Natural killer cell (primary cell): Measurements from ENCODE around the gene FA2H. TPM values are rescaled to one million over a fixed set of nuclear protein-coding genes. Genes with fewer than 3 reads are reported as not detected.

Experiments used
- ATAC-seq, 3 donors: fragments of 150-1000 bp in 2 of 3; fragments of 200-7000 bp in 1 of 3; cut with Tn5 transposase; 1 replicate in 1 of 3; 2 replicates in 2 of 3; pipeline ENCODE4 v1.10.0; 2021; ENCODE audit warnings: mild to moderate bottlenecking in 2 of 3, moderate library complexity in 2 of 3
- DNase-seq, 2 donors: peaks; one replicate each; pipeline versions ENCODE4 v3.0.0 to v3.0.0-alpha.2; 2013 to 2021; ENCODE audit warnings: mixed read lengths in 1 of 2
- H3K27ac ChIP-seq: one replicate; pipeline ENCODE4 v1.5.1; 2013; ENCODE audit warnings: mild to moderate bottlenecking, low read length
- H3K27me3 ChIP-seq: one replicate; pipeline ENCODE4 v1.6.1; 2013; ENCODE audit warnings: low read length; ENCODE audit not compliant: control insufficient read depth, insufficient read depth
- H3K36me3 ChIP-seq: one replicate; pipeline ENCODE4 v1.6.1; 2013; ENCODE audit warnings: low read length; ENCODE audit not compliant: control insufficient read depth, insufficient read depth
- H3K4me1 ChIP-seq: one replicate; pipeline ENCODE4 v1.6.1; 2013; ENCODE audit warnings: low read length; ENCODE audit not compliant: control insufficient read depth, insufficient read depth
- H3K4me3 ChIP-seq: one replicate; pipeline ENCODE4 v1.5.1; 2013; ENCODE audit warnings: low read length
- H3K9me3 ChIP-seq: one replicate; pipeline ENCODE4 v1.6.1; 2013; ENCODE audit warnings: low read length; ENCODE audit not compliant: control insufficient read depth, insufficient read depth
- H3K27ac Mint-ChIP-seq, 2 donors: one replicate each; pipeline ENCODE4 v1.8.0; 2022; ENCODE audit warnings: mild to moderate bottlenecking in 2 of 2, mixed read lengths in 2 of 2, moderate library complexity in 1 of 2
- H3K27me3 Mint-ChIP-seq, 2 donors: one replicate each; pipeline ENCODE4 v1.8.0; 2022; ENCODE audit warnings: low read depth in 2 of 2, mixed read lengths in 2 of 2
- H3K36me3 Mint-ChIP-seq: one replicate; pipeline ENCODE4 v1.8.0; 2022; ENCODE audit warnings: mixed read lengths
- H3K4me1 Mint-ChIP-seq, 2 donors: one replicate each; pipeline ENCODE4 v1.8.0; 2022; ENCODE audit warnings: mixed read lengths in 2 of 2
- H3K4me3 Mint-ChIP-seq: one replicate; pipeline ENCODE4 v1.8.0; 2022; ENCODE audit warnings: mild to moderate bottlenecking, moderate library complexity, mixed read lengths
- H3K9me3 Mint-ChIP-seq, 2 donors: one replicate each; pipeline ENCODE4 v1.8.0; 2022; ENCODE audit warnings: mixed read lengths in 2 of 2
- CTCF ChIP-seq: fragments of 200-600 bp; IDR thresholded peaks from one replicate; pipeline ENCODE4 v1.8.0; 2022; ENCODE audit warnings: antibody characterized with exemption
- WGBS: methylation state at CpG from one replicate; pipeline ENCODE4 v1.1.7; 2013; ENCODE audit warnings: missing lambda C conversion rate; ENCODE audit not compliant: insufficient coverage; 5-methylcytosine and 5-hydroxymethylcytosine counted together
- intact Hi-C: fragments of 100-400 bp; cut with micrococcal nuclease; formaldehyde crosslinking; loops from one replicate; pipeline ENCODE4 v1.14.2; 2022
- total RNA-seq, 4 donors: library from RNA; stranded (reverse); fragments of 120-200 nt in 1 of 4; gene quantifications; one replicate each; pipeline versions ENCODE4 v1.2.3 to v1.2.4, GENCODE V29; 2013 to 2022

FA2H gene
- total RNA-seq, 3 donors from 2014 or later (not counting 1 experiment from before 2014, with no cell fraction given), result 0.14 to 0.93 TPM; not detected in 1

- no peaks in the 10 kb centered on the region for H3K27me3 Mint-ChIP-seq
- Histone ChIP-seq H3K36me3 (peaks cover 31% of the 10 kb centered on the region), H3K9me3 (no peaks in the 10 kb centered on the region), H3K4me3 (peak overlapping the region; percentile 21), H3K27me3 (no peaks in the 10 kb centered on the region), H3K27ac (no peak overlapping the region), H3K4me1 (peaks cover 18% of the 10 kb centered on the region)
- DNase-seq (peak; percentile 52 to 84), ATAC-seq (peak; percentile 56 to 84 (median 79))
- peaks cover 13% of the 10 kb centered on the region for H3K36me3 Mint-ChIP-seq
- peak overlapping the region; percentile 94 for H3K4me3 Mint-ChIP-seq
- H3K4me1 Mint-ChIP-seq, result peaks cover 48 to 62% of the 10 kb centered on the region in 2 donors
- intact Hi-C loops, result no loop called here
- TF ChIP-seq CTCF, result no peak
- peak overlapping the region; percentile 88 to 91 for H3K27ac Mint-ChIP-seq
- no peaks in the 10 kb centered on the region for H3K9me3 Mint-ChIP-seq
- 61% methylated on average over 19 of the region's 19 CpGs for WGBS
These were observed 78.9 kb downstream of the FA2H start for GRCh38 chr16:74695450-74696422.

GRCh38 chr16:74691093-74691855 is 83.3 kb downstream of the FA2H start:
- TF ChIP-seq CTCF, result no peak
- Histone ChIP-seq H3K27me3 (no peaks in the 10 kb centered on the region), H3K4me1 (peaks cover 5% of the 10 kb centered on the region), H3K36me3 (peaks cover 51% of the 10 kb centered on the region), H3K9me3 (no peaks in the 10 kb centered on the region), H3K27ac (no peak overlapping the region), H3K4me3 (no peak overlapping the region)
- Mint-ChIP-seq H3K36me3 (peaks cover 26% of the 10 kb centered on the region), H3K4me3 (no peak overlapping the region), H3K27me3 (no peaks in the 10 kb centered on the region), H3K27ac (peak overlapping the region in 1 of 2 donors; percentile 33), H3K9me3 (no peaks in the 10 kb centered on the region), H3K4me1 (peaks cover 17 to 26% of the 10 kb centered on the region in 2 donors)
- intact Hi-C loops, result no loop called here
- no peak for ATAC-seq
- 97% methylated on average over 9 of the region's 10 CpGs for WGBS
- no peak for DNase-seq

- H3K36me3 Mint-ChIP-seq, result no peaks in the 10 kb centered on the region
- H3K4me3 Mint-ChIP-seq, result no peak overlapping the region
These were observed 92.1 kb downstream of the FA2H start for GRCh38 chr16:74682556-74682955.

More at GRCh38 chr16:74682556-74682955, 92.1 kb downstream of the FA2H start:
- Histone ChIP-seq H3K27ac (no peak overlapping the region), H3K9me3 (no peaks in the 10 kb centered on the region), H3K36me3 (peaks cover 44% of the 10 kb centered on the region), H3K4me3 (no peak overlapping the region), H3K27me3 (no peaks in the 10 kb centered on the region), H3K4me1 (no peaks in the 10 kb centered on the region)
- DNase-seq, result no peak
- no peak for TF ChIP-seq CTCF
- WGBS, result 97% methylated on average over 11 of the region's 11 CpGs
- Mint-ChIP-seq H3K9me3 (no peaks in the 10 kb centered on the region), H3K27me3 (no peaks in the 10 kb centered on the region), H3K27ac (no peak overlapping the region), H3K4me1 (no peaks in the 10 kb centered on the region)
- ATAC-seq, result no peak
- intact Hi-C loops, result no loop called here
